WERI-Rb-1 (cell line): ENCODE data around the gene GXYLT2.
A peak's percentile ranks its signal among the peaks of the same experiment; 100 is the strongest.

Source experiments
- DNase-seq: peaks from one replicate; pipeline ENCODE4 v3.0.0-alpha.2; 2020
- H3K27ac ChIP-seq: fragments of 250-450 bp; sonication (Bioruptor Pico); 2 replicates; pipeline ENCODE4 v1.5.1; 2020; ENCODE audit warnings: mild to moderate bottlenecking, moderate library complexity
- H3K27me3 ChIP-seq: fragments of 250-450 bp; sonication (Bioruptor Pico); 2 replicates; pipeline ENCODE4 v1.5.1; 2021; ENCODE audit warnings: mild to moderate bottlenecking, low read depth, moderate library complexity; ENCODE audit not compliant: insufficient read depth, severe bottlenecking
- H3K36me3 ChIP-seq: fragments of 250-450 bp; sonication (Bioruptor Pico); 2 replicates; pipeline ENCODE4 v1.5.1; 2020; ENCODE audit warnings: mild to moderate bottlenecking, moderate library complexity
- H3K4me3 ChIP-seq: 2 replicates; pipeline ENCODE4 v1.5.1; 2011; ENCODE audit warnings: low read depth, mild to moderate bottlenecking, control low read depth, low read length
- H3K9me3 ChIP-seq: fragments of 250-450 bp; sonication (Bioruptor Pico); 2 replicates; pipeline ENCODE4 v1.5.1; 2021; ENCODE audit warnings: mild to moderate bottlenecking, moderate library complexity; ENCODE audit not compliant: severe bottlenecking
- TF ChIP-seq, protein P1 (sequence below): IDR thresholded peaks from 2 replicates; pipeline ENCODE4 v1.5.1; 2011; ENCODE audit warnings: low read depth, mild to moderate bottlenecking, control low read depth, inconsistent platforms, low read length

GXYLT2 gene

DNA sequence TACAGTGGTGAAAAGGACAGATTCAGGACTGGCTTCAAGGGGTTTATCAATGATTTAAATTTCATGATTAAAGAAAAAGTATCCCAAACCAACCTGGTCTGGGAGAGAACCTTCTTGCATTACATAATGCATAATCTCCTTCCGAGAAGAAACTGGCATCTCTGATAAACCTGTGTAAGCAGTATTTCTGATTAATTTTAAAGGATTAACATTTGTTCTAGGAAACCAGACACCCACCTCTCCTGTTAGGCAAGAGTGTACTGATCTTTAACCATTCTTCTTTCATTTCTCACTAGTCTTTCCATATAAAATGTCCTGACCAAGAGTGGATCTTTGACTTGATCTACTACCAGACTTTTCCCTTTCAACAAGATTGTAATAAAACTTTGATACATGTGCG is 85.9 kb downstream of the GXYLT2 start:
- no peaks in the 10 kb centered on the region for H3K36me3 ChIP-seq
- H3K4me3 ChIP-seq = no peak overlapping the region
- DNase-seq = no peak
- H3K27ac ChIP-seq = no peak overlapping the region
- TF ChIP-seq, protein P1, sequence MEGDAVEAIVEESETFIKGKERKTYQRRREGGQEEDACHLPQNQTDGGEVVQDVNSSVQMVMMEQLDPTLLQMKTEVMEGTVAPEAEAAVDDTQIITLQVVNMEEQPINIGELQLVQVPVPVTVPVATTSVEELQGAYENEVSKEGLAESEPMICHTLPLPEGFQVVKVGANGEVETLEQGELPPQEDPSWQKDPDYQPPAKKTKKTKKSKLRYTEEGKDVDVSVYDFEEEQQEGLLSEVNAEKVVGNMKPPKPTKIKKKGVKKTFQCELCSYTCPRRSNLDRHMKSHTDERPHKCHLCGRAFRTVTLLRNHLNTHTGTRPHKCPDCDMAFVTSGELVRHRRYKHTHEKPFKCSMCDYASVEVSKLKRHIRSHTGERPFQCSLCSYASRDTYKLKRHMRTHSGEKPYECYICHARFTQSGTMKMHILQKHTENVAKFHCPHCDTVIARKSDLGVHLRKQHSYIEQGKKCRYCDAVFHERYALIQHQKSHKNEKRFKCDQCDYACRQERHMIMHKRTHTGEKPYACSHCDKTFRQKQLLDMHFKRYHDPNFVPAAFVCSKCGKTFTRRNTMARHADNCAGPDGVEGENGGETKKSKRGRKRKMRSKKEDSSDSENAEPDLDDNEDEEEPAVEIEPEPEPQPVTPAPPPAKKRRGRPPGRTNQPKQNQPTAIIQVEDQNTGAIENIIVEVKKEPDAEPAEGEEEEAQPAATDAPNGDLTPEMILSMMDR = no peak
- no peaks in the 10 kb centered on the region for H3K27me3 ChIP-seq
- H3K9me3 ChIP-seq = no peaks in the 10 kb centered on the region

DNA sequence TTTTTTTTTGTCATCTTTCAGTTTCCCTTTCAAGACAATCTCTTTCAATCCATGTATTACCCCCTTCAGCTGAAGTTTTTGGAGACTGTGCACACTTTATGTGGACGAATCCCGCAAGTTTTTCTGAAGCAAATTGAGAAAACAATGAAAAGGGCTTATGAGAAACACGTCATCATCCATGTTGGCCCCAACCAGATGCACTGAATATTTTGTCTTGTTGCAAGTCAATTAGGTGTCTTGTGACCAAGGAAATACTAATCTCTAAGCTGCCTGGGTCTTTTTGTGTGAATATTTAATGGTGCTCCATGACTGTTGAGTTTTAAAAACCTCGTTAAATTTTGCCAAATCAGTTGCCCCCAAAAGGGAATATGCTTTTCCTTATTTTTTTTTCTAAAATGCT is 87.1 kb downstream of the GXYLT2 start:
- no peak for DNase-seq
- TF ChIP-seq, protein P1 = no peak
- Histone ChIP-seq H3K4me3 (no peak overlapping the region), H3K36me3 (no peaks in the 10 kb centered on the region), H3K9me3 (no peaks in the 10 kb centered on the region), H3K27ac (peak overlapping the region; percentile 58), H3K27me3 (no peaks in the 10 kb centered on the region)

DNA sequence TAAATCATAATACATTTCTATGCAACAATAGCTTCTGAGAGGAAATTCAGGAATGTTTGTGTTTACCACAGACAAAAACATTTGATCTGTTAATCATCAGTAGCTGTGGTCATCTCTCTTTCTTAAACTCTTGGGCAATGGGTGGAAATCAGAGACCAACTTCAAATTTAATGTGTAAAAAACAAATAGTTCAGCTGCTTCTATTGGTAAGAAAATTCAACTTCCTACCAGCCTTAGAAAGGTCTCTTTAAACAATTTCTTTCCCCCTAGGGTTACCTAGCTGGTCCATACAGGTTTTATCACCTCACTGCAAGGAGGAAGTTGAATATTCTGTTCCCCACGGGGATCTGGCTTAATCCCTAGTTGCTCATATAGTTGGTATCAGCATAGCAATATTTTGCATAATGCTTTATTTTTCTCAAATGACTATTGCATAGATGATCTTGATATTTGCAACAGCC is 88.5 kb downstream of the GXYLT2 start:
- TF ChIP-seq, protein P1 = no peak
- H3K36me3 ChIP-seq = no peaks in the 10 kb centered on the region
- no peak overlapping the region for H3K27ac ChIP-seq
- H3K9me3 ChIP-seq = no peaks in the 10 kb centered on the region
- H3K4me3 ChIP-seq = no peak overlapping the region
- no peak for DNase-seq
- no peaks in the 10 kb centered on the region for H3K27me3 ChIP-seq

DNA sequence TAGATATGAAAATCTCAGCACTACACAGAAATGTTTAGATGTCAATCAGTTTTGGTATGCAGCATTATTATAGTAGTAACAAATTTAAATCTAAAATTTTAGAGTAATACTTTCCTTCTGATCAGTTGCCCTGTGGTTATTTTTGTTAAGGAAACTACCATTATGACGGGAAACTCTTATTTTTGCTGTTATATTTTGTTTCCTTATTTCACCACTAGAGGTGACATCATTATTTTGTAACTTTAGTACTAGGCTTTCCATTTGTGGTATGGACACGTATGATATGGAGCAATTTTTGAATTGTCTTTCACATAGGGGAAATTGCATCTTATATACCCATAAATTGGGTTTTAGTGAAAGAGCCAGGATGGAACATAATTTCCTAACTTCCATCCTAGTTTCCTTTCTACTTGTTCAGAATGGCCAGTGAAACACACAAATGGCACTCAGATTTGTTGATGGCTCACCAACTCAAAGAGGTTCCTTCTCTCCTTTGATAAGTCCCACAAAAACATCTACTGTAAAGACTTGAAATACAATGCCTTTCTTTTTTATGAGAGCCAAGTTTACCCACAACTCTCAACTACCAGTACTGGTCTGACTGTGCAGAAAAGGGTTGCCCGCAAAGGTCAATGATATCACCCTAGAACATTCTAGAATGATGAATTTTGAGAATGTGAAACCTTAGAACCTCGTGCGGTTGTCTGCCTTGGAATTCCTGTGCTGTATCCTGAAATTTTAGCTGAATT is 89.4 kb downstream of the GXYLT2 start:
- no peak overlapping the region for H3K27ac ChIP-seq
- TF ChIP-seq, protein P1 = no peak
- H3K9me3 ChIP-seq = no peaks in the 10 kb centered on the region
- H3K4me3 ChIP-seq = no peak overlapping the region
- no peaks in the 10 kb centered on the region for H3K36me3 ChIP-seq
- H3K27me3 ChIP-seq = no peaks in the 10 kb centered on the region
- no peak for DNase-seq

DNA sequence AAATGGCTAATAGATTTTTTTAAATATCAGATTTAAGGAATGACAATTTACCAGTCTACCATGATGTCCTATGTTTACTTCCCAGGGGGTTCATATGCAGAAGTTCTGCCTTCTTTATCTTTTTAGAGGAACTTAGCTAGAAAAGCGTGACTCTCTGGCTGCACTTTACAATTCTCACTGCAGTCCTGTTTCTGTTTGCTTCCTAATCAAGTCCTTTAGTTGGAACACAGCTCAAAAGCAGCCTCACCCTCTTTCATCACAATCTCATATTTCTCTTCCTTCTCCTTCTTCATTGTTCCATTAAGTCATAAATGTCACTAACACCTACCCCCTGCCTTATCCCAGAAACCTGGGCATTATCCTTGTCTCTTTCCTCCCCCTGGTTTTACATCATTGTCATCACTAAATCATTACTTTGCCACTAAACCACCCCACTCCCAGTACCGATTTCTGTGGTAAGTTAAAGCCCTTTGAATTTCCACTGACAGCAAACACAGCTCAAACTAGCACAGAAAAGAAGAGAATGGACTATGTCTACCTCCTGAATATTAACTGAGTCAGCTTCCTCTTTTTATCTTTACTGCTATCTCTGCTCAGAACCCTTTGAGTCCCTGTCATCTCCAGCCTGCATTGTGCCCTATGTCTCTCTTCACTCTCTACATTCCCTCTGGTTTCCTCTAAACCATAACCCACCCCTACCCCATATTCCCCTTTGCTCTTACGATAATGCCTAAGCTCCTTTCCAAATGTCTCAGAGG is 94.9 kb downstream of the GXYLT2 start:
- no peak for DNase-seq
- no peak overlapping the region for H3K27ac ChIP-seq
- TF ChIP-seq, protein P1 = no peak
- H3K27me3 ChIP-seq = no peaks in the 10 kb centered on the region
- H3K36me3 ChIP-seq = no peaks in the 10 kb centered on the region
- no peak overlapping the region for H3K4me3 ChIP-seq
- H3K9me3 ChIP-seq = no peaks in the 10 kb centered on the region
